Chondrocyte (in vitro differentiated cells): ENCODE results near the gene FAU. TPM values are rescaled to one million over a fixed set of nuclear protein-coding genes. Genes with fewer than 3 reads are reported as not detected.

ENCODE experiments used
- DNase-seq: peaks from one replicate; pipeline ENCODE4 v3.0.0; 2021; ENCODE audit warnings: mixed read lengths, low spot score
- H3K27ac Mint-ChIP-seq: one replicate; pipeline ENCODE4 v1.8.0; 2021; ENCODE audit warnings: mild to moderate bottlenecking, moderate library complexity, mixed read lengths; ENCODE audit not compliant: unreplicated experiment
- H3K27me3 Mint-ChIP-seq: 2 replicates; pipeline ENCODE4 v1.8.0; 2021; ENCODE audit warnings: low read depth, mixed read lengths
- H3K36me3 Mint-ChIP-seq: 2 replicates; pipeline ENCODE4 v1.8.0; 2021; ENCODE audit warnings: low read depth, mixed read lengths
- H3K4me1 Mint-ChIP-seq: 2 replicates; pipeline ENCODE4 v1.8.0; 2021; ENCODE audit warnings: low read depth, mild to moderate bottlenecking, mixed read lengths
- H3K4me3 Mint-ChIP-seq: one replicate; pipeline ENCODE4 v1.8.0; 2021; ENCODE audit warnings: mild to moderate bottlenecking, moderate library complexity, mixed read lengths; ENCODE audit not compliant: unreplicated experiment
- H3K9me3 Mint-ChIP-seq: 2 replicates; pipeline ENCODE4 v1.8.0; 2021; ENCODE audit warnings: low read depth, mixed read lengths
- CTCF ChIP-seq: fragments of 200-600 bp; sonication (generic); IDR thresholded peaks from 2 replicates; pipeline ENCODE4 v1.5.0; 2021; ENCODE audit warnings: antibody characterized with exemption, mild to moderate bottlenecking, moderate library complexity
- total RNA-seq: library from RNA; stranded (reverse); gene quantifications from 3 replicates; pipeline ENCODE4 v1.2.1, GENCODE V29; 2021

Gene FAU
- total RNA-seq, 1 donor from 2014 or later = 506 TPM

GRCh38 chr11:65107751-65108468 is 14.0 kb downstream of the FAU start:
- TF ChIP-seq CTCF = no peak
- Mint-ChIP-seq H3K9me3 (no peaks in the 10 kb centered on the region), H3K4me1 (peaks cover 20% of the 10 kb centered on the region), H3K27ac (no peak overlapping the region), H3K36me3 (peaks cover 3% of the 10 kb centered on the region), H3K27me3 (no peaks in the 10 kb centered on the region), H3K4me3 (no peak overlapping the region)
- no peak for DNase-seq

DNA sequence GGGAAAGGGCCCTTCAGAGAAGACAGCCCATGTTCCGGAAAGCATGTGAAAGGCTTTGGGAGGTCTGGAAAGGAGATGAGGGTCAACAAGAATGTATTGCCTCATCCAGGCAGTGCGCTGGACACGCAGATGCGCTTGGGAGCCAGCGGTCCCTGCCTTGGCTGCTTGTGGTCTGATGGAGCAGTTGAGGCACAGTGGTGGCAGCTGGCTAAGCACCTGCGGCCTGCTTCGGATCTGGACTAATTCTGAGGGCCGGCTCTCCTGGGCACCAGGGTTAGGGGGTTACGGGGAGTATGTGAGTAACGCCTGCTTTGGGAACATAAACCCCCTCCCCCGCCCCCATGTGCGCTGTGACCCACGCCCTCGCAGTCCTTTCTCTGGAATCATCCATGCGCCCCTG is 14.9 kb downstream of the FAU start:
- H3K36me3 Mint-ChIP-seq = peaks cover 3% of the 10 kb centered on the region
- no peak overlapping the region for H3K4me3 Mint-ChIP-seq
- no peak for DNase-seq
- H3K4me1 Mint-ChIP-seq = peaks cover 25% of the 10 kb centered on the region
- H3K9me3 Mint-ChIP-seq = no peaks in the 10 kb centered on the region
- H3K27ac Mint-ChIP-seq = no peak overlapping the region
- H3K27me3 Mint-ChIP-seq = no peaks in the 10 kb centered on the region
- no peak for TF ChIP-seq CTCF

- H3K36me3 Mint-ChIP-seq = peaks cover 3% of the 10 kb centered on the region
- no peaks in the 10 kb centered on the region for H3K27me3 Mint-ChIP-seq
- no peak for TF ChIP-seq CTCF
- H3K4me1 Mint-ChIP-seq = peaks cover 22% of the 10 kb centered on the region
- H3K27ac Mint-ChIP-seq = no peak overlapping the region
- H3K4me3 Mint-ChIP-seq = no peak overlapping the region
- H3K9me3 Mint-ChIP-seq = no peaks in the 10 kb centered on the region
- DNase-seq = no peak
These were observed 17.3 kb downstream of the FAU start for GRCh38 chr11:65104628-65105027.

DNA sequence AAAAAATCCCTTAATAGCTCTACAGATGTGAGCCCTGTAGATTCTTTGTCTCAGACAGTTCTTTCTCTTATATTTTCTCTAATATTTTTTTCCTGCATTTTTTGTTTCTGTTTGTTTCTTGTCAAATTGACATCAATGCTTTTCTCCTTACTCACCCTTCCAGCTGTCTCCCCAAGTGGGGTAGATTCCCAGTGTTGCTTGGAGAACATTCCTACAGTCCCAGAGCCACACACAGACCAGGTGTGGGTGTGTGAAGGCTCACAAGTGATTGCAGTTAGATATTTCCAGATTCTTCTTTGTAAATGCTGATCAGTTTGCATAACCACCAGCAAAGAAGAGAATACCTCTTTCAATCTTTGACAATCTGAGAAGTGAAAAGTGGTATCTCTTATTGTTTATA is 18.5 kb downstream of the FAU start:
- H3K36me3 Mint-ChIP-seq = peaks cover 1% of the 10 kb centered on the region
- TF ChIP-seq CTCF = no peak
- H3K4me3 Mint-ChIP-seq = no peak overlapping the region
- H3K27me3 Mint-ChIP-seq = no peaks in the 10 kb centered on the region
- no peaks in the 10 kb centered on the region for H3K9me3 Mint-ChIP-seq
- peaks cover 22% of the 10 kb centered on the region for H3K4me1 Mint-ChIP-seq
- no peak for DNase-seq
- no peak overlapping the region for H3K27ac Mint-ChIP-seq

DNA sequence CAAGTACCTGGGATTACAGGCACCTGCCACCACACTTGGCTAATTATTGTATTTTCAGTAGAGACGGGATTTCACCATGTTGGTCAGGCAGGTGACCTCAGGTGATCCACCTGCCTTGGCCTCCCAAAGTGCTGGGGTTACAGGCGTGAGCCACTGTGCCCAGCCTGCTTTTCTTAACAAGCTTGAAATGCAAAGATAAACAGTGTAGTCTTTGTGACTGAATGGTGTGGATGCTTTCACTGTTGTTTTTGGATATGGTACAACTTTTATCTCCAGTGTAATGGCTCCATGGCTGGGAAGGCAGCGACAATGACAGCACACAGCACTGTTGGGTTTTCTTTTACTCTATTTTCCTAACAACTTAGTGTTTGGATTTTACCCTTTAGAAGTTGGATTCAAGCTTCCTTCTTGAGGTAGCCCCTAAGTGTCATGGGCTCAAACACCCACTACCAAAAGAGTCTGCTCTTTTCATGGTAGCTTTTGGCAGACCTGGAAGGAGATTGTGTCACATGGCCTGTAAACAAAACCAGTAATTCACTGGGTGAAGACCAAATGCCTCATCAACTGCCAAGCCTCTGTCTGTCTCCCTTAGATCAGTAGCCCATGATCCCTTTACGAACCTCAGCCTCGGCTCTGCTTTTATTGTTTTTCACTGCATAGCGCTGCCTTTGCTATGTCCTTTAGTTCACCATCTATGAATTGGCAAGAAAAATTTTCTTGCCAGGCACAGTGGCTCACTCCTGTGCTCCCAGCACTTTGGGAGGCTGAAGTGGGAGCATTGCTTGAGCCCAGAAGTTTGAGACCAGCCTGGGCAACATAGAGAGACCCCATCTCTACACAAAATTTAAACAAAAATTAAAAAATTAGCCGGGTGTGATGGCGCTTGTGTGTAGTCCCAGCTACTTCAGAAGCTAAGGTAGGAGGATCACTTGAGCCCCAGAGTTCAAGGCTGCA is 19.5 kb downstream of the FAU start:
- DNase-seq = no peak
- no peak for TF ChIP-seq CTCF
- Mint-ChIP-seq H3K9me3 (no peaks in the 10 kb centered on the region), H3K4me3 (no peak overlapping the region), H3K36me3 (peaks cover 1% of the 10 kb centered on the region), H3K27ac (peak overlapping the region; percentile 77), H3K4me1 (peaks cover 25% of the 10 kb centered on the region), H3K27me3 (no peaks in the 10 kb centered on the region)
